RWPE1 (cell line): Measurements from ENCODE around the gene TMEM231.
"Not testable (repeated sequence)": the region's sequence is repeated elsewhere in the genome, so short reads cannot be mapped to it uniquely, and the experiment has no call there.

ENCODE experiments used
- CTCF ChIA-PET: fragments of 350-600 bp; sonication (Branson Sonifier 250); formaldehyde crosslinking; extraction: SDS; loops from one replicate; lab custom pipeline; 2021; lab: Yijun Ruan, JAX
- POLR2A ChIA-PET: fragments of 400-600 bp; formaldehyde crosslinking; extraction: SDS; loops from one replicate; lab custom pipeline; 2020; ENCODE audit warnings: antibody characterized with exemption; ENCODE audit not compliant: low non-redundant PET; lab: Yijun Ruan, JAX
- DNase-seq: peaks from one replicate; pipeline ENCODE4 v3.0.0; 2012; ENCODE audit warnings: low spot score
- H3K27ac ChIP-seq: fragments of 450-650 bp; 2 replicates; pipeline ENCODE4 v1.5.1; 2017
- TF ChIP-seq, protein P1 (sequence below): fragments of 450-650 bp; conservative IDR thresholded peaks from 2 replicates; pipeline ENCODE4 v1.5.1; 2017; ENCODE audit warnings: low read depth, mild to moderate bottlenecking

The TMEM231 gene

DNA sequence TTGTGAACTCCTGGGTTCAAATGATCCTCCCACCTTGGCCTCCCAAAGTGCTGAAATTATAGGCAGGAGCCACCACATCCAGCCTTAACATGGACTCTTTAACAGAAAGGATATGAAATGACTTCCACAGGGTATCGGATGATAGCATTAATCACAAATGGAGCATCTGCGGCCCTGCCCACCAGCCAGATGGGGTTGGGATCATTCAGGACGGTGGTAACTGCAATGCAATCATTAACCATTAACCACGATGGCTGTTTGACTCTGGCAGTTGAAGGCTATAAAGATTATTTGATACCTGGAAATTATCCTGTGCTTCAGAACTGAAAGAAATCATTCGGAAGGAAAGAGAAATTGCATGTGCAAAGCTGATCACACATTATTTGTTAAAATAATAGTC is 14.8 kb downstream of the TMEM231 start:
- POLR2A ChIA-PET, result no interaction called here
- DNase-seq, result no peak
- CTCF ChIA-PET, result interaction anchor here (1.5 kb wide), 1 partner anchor 9 kb away, joined by 3 read pairs; no protein-coding TSS in a partner anchor
- TF ChIP-seq, protein P1, sequence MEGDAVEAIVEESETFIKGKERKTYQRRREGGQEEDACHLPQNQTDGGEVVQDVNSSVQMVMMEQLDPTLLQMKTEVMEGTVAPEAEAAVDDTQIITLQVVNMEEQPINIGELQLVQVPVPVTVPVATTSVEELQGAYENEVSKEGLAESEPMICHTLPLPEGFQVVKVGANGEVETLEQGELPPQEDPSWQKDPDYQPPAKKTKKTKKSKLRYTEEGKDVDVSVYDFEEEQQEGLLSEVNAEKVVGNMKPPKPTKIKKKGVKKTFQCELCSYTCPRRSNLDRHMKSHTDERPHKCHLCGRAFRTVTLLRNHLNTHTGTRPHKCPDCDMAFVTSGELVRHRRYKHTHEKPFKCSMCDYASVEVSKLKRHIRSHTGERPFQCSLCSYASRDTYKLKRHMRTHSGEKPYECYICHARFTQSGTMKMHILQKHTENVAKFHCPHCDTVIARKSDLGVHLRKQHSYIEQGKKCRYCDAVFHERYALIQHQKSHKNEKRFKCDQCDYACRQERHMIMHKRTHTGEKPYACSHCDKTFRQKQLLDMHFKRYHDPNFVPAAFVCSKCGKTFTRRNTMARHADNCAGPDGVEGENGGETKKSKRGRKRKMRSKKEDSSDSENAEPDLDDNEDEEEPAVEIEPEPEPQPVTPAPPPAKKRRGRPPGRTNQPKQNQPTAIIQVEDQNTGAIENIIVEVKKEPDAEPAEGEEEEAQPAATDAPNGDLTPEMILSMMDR, result no peak
- no peak overlapping the region for H3K27ac ChIP-seq

DNA sequence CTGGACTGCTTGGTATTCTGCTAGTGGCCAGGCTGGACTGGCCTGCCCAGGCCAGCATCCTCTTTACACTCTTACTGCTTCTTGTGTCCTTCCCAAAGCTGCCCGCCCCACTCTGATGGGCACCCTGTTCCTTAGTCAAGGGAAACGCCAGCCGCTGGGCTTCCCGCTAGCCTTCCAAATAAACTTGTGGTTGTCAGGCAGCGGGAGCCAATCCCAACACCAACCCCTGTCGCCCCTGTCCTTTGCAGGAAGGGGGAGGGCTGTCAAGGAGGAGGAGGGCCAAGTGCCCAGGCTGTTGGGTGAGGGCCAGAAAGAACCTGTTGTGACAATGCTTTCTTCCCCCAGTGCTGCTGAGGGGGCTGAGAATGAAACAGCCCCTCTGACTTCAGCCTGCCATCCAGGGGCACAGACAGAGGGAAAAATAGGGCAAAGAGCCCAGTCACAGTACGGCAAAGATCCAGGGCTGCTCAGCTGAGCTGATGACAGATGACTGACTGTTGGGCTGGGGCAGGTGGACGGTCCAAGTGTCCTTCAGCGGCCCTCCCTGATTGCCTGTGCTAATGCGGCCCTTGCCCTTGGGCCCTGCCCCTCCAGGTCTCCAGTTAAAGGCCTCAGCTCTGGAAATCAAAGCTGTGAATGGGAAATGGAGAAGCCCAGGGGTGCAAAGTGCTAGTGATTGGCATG is 17.0 kb downstream of the TMEM231 start:
- DNase-seq, POLR2A ChIA-PET, H3K27ac ChIP-seq: not testable (repeated sequence)
- CTCF ChIA-PET, result interaction anchor here (0.7 kb wide), 1 partner anchor 61 kb away, joined by 4 read pairs; no protein-coding TSS in a partner anchor

DNA sequence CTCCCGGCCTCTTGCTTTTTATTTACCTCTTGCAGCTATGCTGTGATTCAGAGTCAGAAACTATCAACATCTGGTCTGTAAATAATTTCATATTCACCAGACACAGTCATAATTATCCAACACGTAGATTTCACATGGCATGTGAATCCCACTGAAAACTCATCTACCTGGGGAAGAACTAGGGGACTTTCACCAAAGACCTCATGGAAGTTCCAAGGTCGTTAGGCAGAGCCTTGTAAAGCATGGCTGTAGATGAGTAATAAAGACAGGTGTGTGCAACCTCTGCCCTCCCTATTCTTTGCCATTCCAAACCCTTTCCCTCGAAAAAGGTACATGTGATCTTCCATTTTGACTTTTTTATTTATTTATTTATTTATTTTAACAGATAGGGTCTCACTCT is 18.3 kb downstream of the TMEM231 start:
- ChIA-PET POLR2A (no interaction called here), CTCF (interaction anchor here (0.6 kb wide), 1 partner anchor 27 kb away, joined by 3 read pairs; no protein-coding TSS in a partner anchor)
- no peak overlapping the region for H3K27ac ChIP-seq
- DNase-seq, result no peak
- TF ChIP-seq, protein P1, result no peak

DNA sequence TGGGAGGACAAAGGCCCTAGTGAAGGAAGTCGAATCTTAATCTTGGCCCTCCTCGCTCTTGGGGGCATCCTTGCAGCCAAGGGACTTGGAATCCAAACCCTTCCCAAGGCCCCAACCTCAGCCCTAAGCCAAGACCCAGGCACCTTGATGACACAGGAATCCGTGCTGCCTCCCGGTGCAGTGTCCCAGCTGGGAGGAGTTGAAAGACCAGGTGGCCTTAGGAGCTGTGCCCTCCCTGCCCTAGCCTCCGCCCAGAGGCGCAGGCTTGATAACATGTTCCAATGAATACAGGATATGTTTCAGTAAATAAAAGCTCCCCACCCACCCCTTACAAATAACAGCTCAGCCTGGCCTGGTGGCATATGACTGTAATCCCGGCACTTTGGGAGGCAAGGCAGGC is 20.2 kb downstream of the TMEM231 start, which contains the start of gene CHST5:
Gene CHST5 (minus strand): TSS at position 208 of the 400 bp plus-strand sequence. CDS start 5,724 bp downstream, outside the sequence.
- CTCF ChIA-PET, result no interaction called here
- TF ChIP-seq, protein P1, result no peak
- no peak for DNase-seq
- H3K27ac ChIP-seq, result no peak within 1 kb of the TSS
- POLR2A ChIA-PET, result no interaction called here

DNA sequence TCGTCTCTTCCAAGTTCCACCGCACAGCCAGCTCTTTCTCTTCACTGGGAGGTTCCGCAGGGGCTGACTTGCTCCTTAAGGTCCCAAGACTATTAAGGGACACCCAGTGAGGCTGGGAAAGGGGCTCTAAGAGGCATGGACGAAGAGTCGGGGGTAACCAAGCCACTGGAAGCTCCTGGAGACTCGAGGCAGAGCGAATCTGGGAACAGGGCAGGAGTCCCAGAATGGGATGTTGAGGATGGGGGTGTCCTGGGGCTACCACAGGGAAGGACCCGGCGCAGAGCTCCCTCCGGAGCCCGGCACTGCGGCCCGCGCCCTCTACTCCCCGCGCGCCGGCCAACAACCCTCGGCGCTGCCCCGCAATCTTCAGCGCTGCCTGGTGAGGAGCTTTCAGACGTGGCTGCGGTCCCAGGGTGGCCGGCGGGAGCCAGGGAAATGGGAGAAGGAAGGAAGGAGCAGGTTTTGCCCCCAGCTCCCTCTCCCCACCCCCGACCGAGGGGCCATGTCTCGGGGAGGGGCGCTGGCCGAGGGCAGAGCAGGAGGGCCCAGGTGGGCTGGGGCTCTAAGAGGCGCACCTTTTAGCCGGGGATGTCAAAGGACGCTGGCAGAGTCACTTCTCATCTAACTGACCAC is 20.7 kb downstream of the TMEM231 start:
- H3K27ac ChIP-seq, result no peak overlapping the region
- CTCF ChIA-PET, result interaction anchor here (0.6 kb wide), 1 partner anchor 18 kb away, joined by 4 read pairs; no protein-coding TSS in a partner anchor
- TF ChIP-seq, protein P1, result no peak
- POLR2A ChIA-PET, result interaction anchor here (0.7 kb wide), 1 partner anchor 25 kb away, joined by 4 read pairs; no protein-coding TSS in a partner anchor
- DNase-seq, result no peak

DNA sequence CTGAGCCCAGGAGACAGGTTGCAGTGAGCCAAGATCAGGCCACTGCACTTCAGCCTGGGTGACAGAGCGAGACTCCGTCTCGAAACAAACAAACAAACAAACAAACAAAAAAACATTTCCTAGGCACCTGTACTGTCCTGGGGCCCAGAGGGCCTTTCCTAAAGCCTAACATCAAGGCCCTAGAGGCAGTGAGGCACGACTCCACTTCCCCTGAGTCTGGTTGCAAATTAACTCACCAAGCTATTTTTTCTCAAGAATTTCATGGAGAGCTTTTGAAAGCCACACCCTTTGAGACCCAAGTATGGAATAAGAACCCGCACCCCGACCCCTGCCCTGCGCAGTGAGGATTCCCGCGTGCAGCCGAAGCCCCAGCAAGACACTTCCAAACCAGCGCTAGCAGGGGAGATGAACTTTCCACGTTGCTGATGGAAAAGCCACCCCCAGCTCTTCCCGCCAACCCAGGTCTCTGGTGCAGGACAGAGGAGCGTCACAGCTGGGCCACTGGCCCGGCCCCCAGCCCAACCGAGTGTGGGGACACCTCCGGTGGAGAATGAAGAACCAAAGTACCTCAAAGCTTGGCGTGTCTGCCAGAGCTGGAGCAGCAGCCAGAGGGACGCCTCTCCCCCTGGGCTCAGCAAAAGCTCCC is 21.4 kb downstream of the TMEM231 start:
- POLR2A ChIA-PET, result interaction anchor here (0.7 kb wide), 1 partner anchor 25 kb away, joined by 4 read pairs; no protein-coding TSS in a partner anchor

More for the DNA sequence above, 21.4 kb downstream of the TMEM231 start:
- no peak for DNase-seq
- no peak overlapping the region for H3K27ac ChIP-seq
- CTCF ChIA-PET, result interaction anchor here (0.6 kb wide), 1 partner anchor 18 kb away, joined by 4 read pairs; no protein-coding TSS in a partner anchor
- TF ChIP-seq, protein P1, result no peak
